ENCODE data around the gene UGT2A3. TPM values are rescaled to one million over a fixed set of nuclear protein-coding genes. Genes with fewer than 3 reads are reported as not detected.

The UGT2A3 gene
- total and polyA plus RNA-seq, 7 donors, result 0.16 TPM; not detected in 6

DNA sequence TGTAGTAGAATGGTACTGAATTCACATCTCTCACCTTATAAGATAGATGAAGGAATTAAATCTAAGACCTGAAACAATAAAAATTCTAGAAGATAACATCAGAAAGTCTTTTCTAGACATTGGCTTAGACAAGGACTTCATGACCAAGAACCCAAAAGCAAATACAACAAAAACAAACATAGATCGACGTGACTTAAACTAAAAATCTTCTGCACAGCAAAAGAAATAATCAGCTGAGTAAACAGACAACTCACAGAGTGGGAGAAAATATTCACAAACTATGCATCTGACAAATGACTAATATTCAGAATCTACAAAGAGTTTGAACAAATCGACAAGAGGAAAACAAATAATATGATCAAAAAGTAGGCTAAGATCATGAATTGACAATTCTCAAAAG lies 38.8 kb downstream of the UGT2A3 start:
- DNase-seq (no peak), ATAC-seq (no peak)
- Histone ChIP-seq H3K4me3 (no peak overlapping the region), H3K27me3 (ENCODE audit: insufficient read depth in 3 of 3, low read length in 2 of 3) (no peaks in the 10 kb centered on the region), H3K27ac (no peak overlapping the region), H3K4me1 (no peaks in the 10 kb centered on the region), H3K36me3 (ENCODE audit: insufficient read depth in 1 of 2, low read depth in 1 of 2) (no peaks in the 10 kb centered on the region), H3K9me3 (no peaks in the 10 kb centered on the region)
- WGBS, 3 donors, result 84 to 91% (median 85%) methylated on average over 3 of the region's 3 CpGs
- intact Hi-C loops (cut with DNase I), result no loop called here
- TF ChIP-seq, protein P1, sequence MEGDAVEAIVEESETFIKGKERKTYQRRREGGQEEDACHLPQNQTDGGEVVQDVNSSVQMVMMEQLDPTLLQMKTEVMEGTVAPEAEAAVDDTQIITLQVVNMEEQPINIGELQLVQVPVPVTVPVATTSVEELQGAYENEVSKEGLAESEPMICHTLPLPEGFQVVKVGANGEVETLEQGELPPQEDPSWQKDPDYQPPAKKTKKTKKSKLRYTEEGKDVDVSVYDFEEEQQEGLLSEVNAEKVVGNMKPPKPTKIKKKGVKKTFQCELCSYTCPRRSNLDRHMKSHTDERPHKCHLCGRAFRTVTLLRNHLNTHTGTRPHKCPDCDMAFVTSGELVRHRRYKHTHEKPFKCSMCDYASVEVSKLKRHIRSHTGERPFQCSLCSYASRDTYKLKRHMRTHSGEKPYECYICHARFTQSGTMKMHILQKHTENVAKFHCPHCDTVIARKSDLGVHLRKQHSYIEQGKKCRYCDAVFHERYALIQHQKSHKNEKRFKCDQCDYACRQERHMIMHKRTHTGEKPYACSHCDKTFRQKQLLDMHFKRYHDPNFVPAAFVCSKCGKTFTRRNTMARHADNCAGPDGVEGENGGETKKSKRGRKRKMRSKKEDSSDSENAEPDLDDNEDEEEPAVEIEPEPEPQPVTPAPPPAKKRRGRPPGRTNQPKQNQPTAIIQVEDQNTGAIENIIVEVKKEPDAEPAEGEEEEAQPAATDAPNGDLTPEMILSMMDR (IDR thresholded peaks at IDR 0.05), result no peak

DNA sequence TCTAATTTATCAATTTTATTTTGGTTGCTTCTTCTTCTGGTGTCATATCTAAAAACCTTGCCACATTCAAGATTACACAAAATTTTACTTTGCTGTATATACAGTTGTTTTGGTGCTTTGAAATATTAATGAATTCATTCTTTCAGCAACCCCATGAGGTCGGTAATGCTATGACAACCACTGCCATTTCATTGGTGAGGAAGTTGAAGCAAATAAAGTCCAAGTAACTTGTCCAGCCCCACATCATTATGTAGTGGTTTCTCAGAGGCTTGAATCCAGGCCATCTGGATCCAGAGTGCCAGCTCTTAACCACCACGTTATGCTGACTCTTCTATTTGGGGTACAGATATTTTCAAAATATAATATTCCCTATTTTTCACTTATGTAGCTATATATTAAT lies 42.2 kb downstream of the UGT2A3 start:
- Histone ChIP-seq H3K4me1 (no peaks in the 10 kb centered on the region), H3K27ac (no peak overlapping the region), H3K9me3 (no peaks in the 10 kb centered on the region), H3K4me3 (no peak overlapping the region), H3K27me3 (ENCODE audit: insufficient read depth in 3 of 3, low read length in 2 of 3) (no peaks in the 10 kb centered on the region), H3K36me3 (ENCODE audit: insufficient read depth in 1 of 2, low read depth in 1 of 2) (no peaks in the 10 kb centered on the region)
- no peak for DNase-seq
- no peak for ATAC-seq
- TF ChIP-seq, protein P1 (IDR thresholded peaks at IDR 0.05), result no peak
- WGBS, 3 donors, result 49 to 55% (median 51%) methylated on average over 2 of the region's 2 CpGs
- intact Hi-C loops (cut with DNase I), result no loop called here

DNA sequence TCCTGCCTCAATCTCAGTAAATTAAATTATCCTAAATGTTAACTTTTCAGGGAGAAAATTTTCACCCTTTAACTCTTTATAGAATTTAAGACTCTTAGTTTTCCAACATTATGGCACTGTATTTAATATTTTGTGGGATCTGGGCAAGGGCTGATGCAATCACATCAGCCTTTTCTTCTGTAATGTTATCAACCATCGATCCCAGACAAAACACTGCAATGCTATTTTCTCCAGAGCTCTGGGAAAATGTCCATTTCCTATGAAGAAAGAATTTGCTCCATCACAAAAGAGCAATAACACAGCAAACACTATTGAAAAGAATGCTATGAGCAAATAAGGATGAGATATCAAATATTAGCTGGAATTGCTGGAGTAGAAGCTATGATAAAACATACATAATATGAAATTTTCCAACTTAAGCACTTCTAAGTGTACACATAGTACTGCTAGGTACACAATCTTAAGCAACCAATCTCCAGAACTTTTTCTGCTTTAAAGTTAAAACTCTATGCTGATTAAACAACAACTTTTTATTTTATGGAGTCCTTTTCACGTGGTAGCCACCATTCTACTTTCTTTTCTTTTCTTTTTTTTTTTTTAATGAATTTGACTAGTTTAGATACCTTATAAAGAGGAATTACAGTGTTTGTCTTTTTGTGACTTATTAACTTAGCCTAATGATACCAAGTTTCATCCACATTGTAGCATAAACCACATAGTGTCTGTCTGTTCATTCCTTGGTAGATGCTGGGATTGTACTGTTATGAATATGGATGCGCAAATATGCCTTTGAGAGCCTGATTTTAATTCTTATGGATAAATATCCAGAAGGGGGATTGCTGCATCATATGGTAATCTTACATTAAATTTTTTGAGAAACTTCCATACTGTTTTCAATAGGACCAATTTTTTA lies 43.6 kb downstream of the UGT2A3 start:
- WGBS, 3 donors, result 70 to 77% (median 74%) methylated on average over 3 of the region's 3 CpGs
- Histone ChIP-seq H3K36me3 (ENCODE audit: insufficient read depth in 1 of 2, low read depth in 1 of 2) (no peaks in the 10 kb centered on the region), H3K27me3 (ENCODE audit: insufficient read depth in 3 of 3, low read length in 2 of 3) (no peaks in the 10 kb centered on the region), H3K4me1 (no peaks in the 10 kb centered on the region), H3K9me3 (no peaks in the 10 kb centered on the region), H3K27ac (no peak overlapping the region), H3K4me3 (no peak overlapping the region)
- TF ChIP-seq, protein P1 (IDR thresholded peaks at IDR 0.05), result no peak
- no peak for ATAC-seq
- no peak for DNase-seq
- intact Hi-C loops (cut with DNase I), result no loop called here

DNA sequence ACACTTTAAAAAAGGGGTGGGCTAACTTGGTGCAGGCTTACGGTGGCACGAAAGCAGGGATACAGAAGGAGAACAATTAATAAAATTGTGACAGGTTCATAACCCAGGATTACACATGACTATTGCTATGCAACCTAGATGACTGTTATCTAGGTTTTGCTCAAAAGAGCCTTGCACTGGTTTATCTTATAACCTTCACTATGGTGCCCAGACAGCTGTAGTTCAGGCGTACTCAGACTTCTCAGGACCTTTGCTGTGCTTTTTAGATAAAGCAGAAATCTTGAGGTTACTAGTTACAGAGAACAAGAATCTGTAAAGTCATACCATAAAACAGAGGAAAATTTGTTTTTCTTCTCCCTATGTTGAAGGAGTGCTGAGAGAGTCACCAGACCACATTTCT lies 44.4 kb downstream of the UGT2A3 start:
- DNase-seq (no peak), ATAC-seq (no peak)
- no peaks in the 10 kb centered on the region for H3K36me3 ChIP-seq (ENCODE audit: insufficient read depth in 1 of 2, low read depth in 1 of 2)
- intact Hi-C loops (cut with DNase I), result no loop called here
- 80 to 86% (median 84%) methylated on average over 3 of the region's 3 CpGs for WGBS, 3 donors
- H3K4me1 ChIP-seq, result no peaks in the 10 kb centered on the region
- no peaks in the 10 kb centered on the region for H3K9me3 ChIP-seq
- H3K4me3 ChIP-seq, result no peak overlapping the region
- TF ChIP-seq, protein P1 (IDR thresholded peaks at IDR 0.05), result no peak
- no peaks in the 10 kb centered on the region for H3K27me3 ChIP-seq (ENCODE audit: insufficient read depth in 3 of 3, low read length in 2 of 3)
- no peak overlapping the region for H3K27ac ChIP-seq

Data from psoas muscle (tissue), 8 donors.